Dermis microvascular lymphatic vessel endothelial cell (primary cell): Measurements from ENCODE around the gene ZIC4. TPM values are rescaled to one million over a fixed set of nuclear protein-coding genes. Genes with fewer than 3 reads are reported as not detected.

ENCODE experiments used
- DNase-seq, 2 donors: peaks; one replicate each; pipeline versions ENCODE4 v3.0.0 to v3.0.0-alpha.2; 2010; ENCODE audit warnings: low read depth in 2 of 2
- total RNA-seq: library from RNA; depleted of rRNA; stranded (reverse); fragments of >200 nt; gene quantifications from 2 replicates; pipeline ENCODE4 v1.2.1, GENCODE V29; 2014

ZIC4 gene
- total RNA-seq, 1 donor from 2014 or later = not detected

- DNase-seq = no peak
Observed at GRCh38 chr3:147405231-147406027, 914 bp downstream of the ZIC4 start.

GRCh38 chr3:147404800-147405230 is 1.5 kb downstream of the ZIC4 start:
- no peak for DNase-seq

GRCh38 chr3:147404000-147404799 is 2.1 kb downstream of the ZIC4 start:
- no peak for DNase-seq

- no peak for DNase-seq
Observed at GRCh38 chr3:147403511-147403910, 2.8 kb downstream of the ZIC4 start.

DNA sequence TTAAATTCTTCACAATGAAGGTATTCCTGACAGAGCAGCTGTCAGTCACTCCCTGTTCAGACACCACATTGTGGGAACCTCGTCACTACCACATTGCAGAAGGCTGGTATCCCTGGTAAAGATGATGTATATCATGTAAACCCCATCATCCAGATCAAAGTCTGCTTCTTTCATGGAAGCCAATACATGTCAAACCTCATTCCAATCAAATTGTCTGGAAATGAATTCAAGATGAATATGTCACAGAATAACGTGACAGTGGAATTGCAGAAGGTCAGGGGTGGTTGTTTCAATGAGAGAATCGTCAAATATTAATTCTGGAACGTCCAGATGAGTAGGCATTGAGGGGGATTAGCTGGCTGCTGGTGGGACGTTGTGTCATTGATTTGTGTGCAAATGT is 4.2 kb downstream of the ZIC4 start:
- no peak for DNase-seq

- no peak for DNase-seq
Observed at GRCh38 chr3:147401421-147401820, 4.9 kb downstream of the ZIC4 start.

DNA sequence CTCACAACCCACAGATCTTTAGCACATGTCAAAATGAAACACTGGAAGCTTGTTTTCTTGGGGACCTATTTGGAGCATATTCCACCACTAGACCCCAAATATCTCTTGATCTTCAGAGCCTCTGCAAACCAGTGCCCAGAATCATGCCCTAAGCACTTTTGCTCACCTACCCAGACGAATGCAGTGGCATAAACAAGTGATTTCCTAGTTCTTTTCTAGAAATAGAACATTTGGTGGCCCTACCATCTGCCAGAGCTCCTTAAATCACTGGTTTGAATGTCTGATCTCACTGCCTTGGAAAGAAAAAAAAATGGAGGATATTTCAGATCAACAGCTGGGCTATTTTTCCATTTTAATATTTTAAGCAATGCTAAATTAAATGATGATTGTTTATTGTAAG is 5.3 kb downstream of the ZIC4 start:
- DNase-seq = no peak

DNA sequence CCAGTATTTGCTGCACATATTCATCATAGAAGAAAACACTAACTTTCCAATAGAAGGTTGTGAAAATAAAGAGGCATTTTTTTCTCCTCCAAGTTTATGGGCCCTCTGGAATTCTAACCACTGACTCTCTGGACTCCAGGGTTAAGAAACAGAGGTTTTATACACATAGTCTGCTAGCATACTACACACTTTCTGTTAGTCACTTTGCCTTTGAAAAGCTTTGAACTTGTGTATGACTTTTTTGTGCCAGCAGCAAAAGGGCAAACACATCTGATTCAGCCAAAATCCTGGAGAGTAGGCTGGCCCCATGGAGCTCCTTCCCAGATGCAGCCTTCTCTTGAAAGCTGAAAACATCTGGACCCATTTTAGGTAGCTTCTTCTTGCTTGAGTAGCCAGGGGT is 6.2 kb downstream of the ZIC4 start:
- DNase-seq = no peak

GRCh38 chr3:147398813-147399534 is 7.4 kb downstream of the ZIC4 start:
- no peak for DNase-seq

- no peak for DNase-seq
Observed at GRCh38 chr3:147397875-147398812, 8.2 kb downstream of the ZIC4 start.

DNA sequence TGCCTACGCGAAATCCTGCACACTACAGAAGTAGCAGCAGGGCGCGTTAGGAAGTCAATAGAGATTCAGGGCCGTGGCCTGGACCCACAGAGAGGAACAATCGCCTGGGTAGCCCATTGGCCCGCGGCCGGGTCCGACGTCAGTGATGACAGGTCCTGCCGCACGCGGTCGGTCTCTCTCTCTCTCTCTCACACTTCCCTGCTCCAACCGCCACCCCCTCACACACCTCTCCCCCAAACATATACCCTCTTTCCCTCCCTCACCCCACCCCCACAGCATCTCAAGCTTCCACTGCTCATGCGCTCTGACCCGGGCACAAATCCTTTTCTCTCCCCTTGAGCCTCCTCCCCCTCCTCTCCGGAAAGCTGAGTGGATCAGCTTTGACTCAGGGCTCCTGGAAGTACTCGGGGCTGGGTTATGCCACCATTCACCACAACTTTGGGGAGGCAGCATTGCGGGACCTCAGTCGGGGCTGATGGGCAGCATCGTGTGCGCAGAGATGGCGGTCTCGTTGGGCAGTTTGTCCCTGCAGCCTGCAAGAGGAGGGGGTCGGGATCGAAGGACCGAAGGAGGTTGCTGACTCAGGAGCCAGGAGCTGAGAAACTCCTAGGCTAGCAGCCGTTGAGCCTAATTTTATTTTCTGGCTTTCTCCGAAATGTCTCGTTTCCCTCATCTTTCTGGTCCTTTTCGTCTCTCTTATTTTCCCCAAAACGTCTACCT is 9.0 kb downstream of the ZIC4 start:
- no peak for DNase-seq

- DNase-seq = no peak
Observed at GRCh38 chr3:147396712-147397046, 9.7 kb downstream of the ZIC4 start.

GRCh38 chr3:147395899-147396711 is 10.2 kb downstream of the ZIC4 start:
- DNase-seq = no peak

- no peak for DNase-seq
Observed at GRCh38 chr3:147394884-147395225, 11.5 kb downstream of the ZIC4 start.

GRCh38 chr3:147393943-147394883 is 12.1 kb downstream of the ZIC4 start:
- no peak for DNase-seq

- no peak for DNase-seq
Observed at GRCh38 chr3:147393261-147393942, 12.9 kb downstream of the ZIC4 start.

DNA sequence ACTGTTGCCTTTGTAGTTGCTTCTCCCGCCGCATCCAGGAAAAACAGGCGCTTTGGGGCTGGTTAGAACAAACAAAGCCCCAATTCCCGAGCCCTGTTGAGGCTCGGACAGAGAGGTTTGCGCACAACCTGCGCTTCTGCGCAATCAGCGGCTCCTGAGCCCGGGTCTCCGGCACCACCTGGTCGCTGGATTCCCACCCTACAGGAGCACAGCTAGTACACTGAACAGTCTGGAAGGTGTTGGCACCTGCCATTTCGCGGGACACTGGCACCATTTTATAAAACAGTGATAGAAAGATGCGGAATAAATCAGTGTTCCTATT is 13.8 kb downstream of the ZIC4 start:
- DNase-seq = no peak
